Esophagus squamous epithelium (tissue), 4 donors: Measurements from ENCODE around the gene SMYD4.

Experiments
- POLR2A ChIP-seq, 4 donors: fragments of 450-650 bp; IDR thresholded peaks; one replicate each; pipeline ENCODE4 v1.6.1; 2017; ENCODE audit warnings: antibody characterized with exemption in 4 of 4, mild to moderate bottlenecking in 4 of 4, moderate library complexity in 3 of 4
- TF ChIP-seq, protein P1 (sequence below), 6 experiments: fragments of 450-650 bp in 4 of 6; fragments of 200-600 bp in 2 of 6; sonication (generic) in 2 of 6; IDR thresholded peaks; one replicate each; pipeline ENCODE4 v1.5.1; 2016 to 2019; ENCODE audit warnings: antibody characterized with exemption in 6 of 6, mild to moderate bottlenecking in 4 of 6, moderate library complexity in 4 of 6

DNA sequence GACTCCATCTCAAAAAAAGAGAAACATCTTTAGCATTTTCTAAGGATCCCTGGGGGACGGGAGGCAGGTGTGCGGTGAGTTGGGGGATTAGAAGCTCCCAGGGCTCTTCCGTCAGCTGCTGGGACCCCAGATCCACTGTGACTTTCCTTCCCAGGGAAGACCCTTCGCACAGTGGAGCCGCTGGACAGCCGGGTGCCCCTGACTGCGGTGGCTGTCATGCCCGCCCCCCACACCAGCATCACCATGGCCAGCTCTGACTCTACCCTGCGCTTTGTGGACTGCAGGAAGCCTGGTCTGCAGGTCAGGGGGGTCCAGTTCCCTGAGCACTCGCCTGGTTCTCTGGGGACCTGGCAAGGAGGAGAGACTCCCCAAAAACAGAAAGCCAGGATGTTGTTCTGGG lies 94.3 kb downstream of the SMYD4 start:
- TF ChIP-seq, protein P1, sequence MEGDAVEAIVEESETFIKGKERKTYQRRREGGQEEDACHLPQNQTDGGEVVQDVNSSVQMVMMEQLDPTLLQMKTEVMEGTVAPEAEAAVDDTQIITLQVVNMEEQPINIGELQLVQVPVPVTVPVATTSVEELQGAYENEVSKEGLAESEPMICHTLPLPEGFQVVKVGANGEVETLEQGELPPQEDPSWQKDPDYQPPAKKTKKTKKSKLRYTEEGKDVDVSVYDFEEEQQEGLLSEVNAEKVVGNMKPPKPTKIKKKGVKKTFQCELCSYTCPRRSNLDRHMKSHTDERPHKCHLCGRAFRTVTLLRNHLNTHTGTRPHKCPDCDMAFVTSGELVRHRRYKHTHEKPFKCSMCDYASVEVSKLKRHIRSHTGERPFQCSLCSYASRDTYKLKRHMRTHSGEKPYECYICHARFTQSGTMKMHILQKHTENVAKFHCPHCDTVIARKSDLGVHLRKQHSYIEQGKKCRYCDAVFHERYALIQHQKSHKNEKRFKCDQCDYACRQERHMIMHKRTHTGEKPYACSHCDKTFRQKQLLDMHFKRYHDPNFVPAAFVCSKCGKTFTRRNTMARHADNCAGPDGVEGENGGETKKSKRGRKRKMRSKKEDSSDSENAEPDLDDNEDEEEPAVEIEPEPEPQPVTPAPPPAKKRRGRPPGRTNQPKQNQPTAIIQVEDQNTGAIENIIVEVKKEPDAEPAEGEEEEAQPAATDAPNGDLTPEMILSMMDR (IDR thresholded peaks at IDR 0.05), result no peak
- TF ChIP-seq POLR2A (IDR thresholded peaks at IDR 0.05), result no peak
